ENCODE results near the gene DAB1. TPM values are rescaled to one million over a fixed set of nuclear protein-coding genes. Genes with fewer than 3 reads are reported as not detected.
A peak's percentile ranks its signal among the peaks of the same experiment; 100 is the strongest.

DAB1 gene
- total RNA-seq, 4 donors from 2014 or later = 0.48 to 1.2 TPM; not detected in 2

DNA sequence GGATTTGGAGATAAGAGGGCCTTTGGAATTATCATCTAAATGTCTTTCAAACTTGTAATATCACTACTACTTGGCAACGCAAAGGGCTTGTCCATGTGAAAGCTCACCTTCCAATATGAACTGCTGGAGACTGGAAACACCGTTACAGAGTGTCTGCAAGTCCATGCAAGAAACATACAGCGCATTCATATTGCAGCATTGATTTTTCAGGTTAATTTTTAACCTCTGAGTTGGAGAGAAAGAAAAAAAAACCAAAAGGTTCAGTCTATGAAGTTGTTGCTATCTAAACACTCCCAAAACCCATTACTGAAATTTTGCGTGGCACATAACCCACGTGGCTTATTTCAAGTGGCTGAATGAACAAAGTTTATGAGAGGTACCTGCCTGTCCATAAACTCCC lies 23.8 kb downstream of the DAB1 start:
- no peak for DNase-seq
- TF ChIP-seq CTCF (IDR thresholded peaks at IDR 0.05) (no peak), EP300 (IDR thresholded peaks at IDR 0.05; ENCODE audit: low read depth) (no peak), POLR2AphosphoS5 (IDR thresholded peaks at IDR 0.05) (no peak), POLR2A (IDR thresholded peaks at IDR 0.05) (no peak)

DNA sequence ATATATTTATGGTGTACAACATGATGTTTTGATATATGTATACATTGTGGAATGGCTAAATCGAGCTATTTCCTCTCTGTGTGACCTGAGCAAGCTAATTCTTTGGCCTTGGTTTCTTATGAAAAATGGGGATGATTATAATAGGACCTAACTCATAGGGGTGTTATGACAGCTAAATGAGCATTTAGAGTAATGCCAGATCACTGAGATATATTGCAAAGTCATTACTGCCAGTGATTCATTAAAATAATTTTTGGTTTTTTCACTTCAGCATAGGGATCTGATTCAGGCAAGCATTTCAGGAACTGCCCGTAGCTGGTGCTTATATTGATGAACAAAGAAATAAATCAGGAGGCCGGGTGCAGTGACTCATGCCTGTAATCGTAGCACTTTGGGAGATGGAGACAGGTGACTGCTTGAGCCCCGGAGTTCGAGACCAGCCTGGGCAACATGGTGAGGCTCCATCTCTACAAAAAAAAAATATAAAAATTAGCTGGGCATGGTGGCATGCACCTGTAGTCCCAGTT lies 30.7 kb downstream of the DAB1 start:
- 59 to 67% methylated on average over 2 to 6 of the region's 6 CpGs for WGBS, 2 donors (ENCODE audit: low coverage in 1 of 2)
- DNase-seq = no peak
- intact Hi-C loops (cut with DNase I; ENCODE audit: low total_unique reads) = no loop called here
- Histone ChIP-seq H3K9me3 (no peaks in the 10 kb centered on the region), H3K36me3 (no peaks in the 10 kb centered on the region), H3K27ac (no peak overlapping the region), H3K27me3 (peaks cover 13% of the 10 kb centered on the region), H3K4me1 (no peaks in the 10 kb centered on the region), H3K4me3 (no peak overlapping the region)
- in situ Hi-C loops (cut with MboI; ENCODE audit: low pct_ligation_motif_present in 1 of 4, low pct_unique_long_range_greater_than_20kb in 1 of 4, low sequenced_read_pairs in 3 of 4) = no loop called here
- TF ChIP-seq EP300 (IDR thresholded peaks at IDR 0.05; ENCODE audit: low read depth) (no peak), CTCF (IDR thresholded peaks at IDR 0.05) (no peak), POLR2AphosphoS5 (IDR thresholded peaks at IDR 0.05) (peak in 1 of 3 donors; percentile 73), POLR2A (IDR thresholded peaks at IDR 0.05) (no peak)

More for the DNA sequence above, 23.8 kb downstream of the DAB1 start:
- no peaks in the 10 kb centered on the region for H3K9me3 ChIP-seq
- in situ Hi-C loops (cut with MboI; ENCODE audit: low pct_ligation_motif_present in 1 of 4, low pct_unique_long_range_greater_than_20kb in 1 of 4, low sequenced_read_pairs in 3 of 4) (no loop called here), intact Hi-C loops (cut with DNase I; ENCODE audit: low total_unique reads) (no loop called here)
- H3K36me3 ChIP-seq = no peaks in the 10 kb centered on the region
- no peak overlapping the region for H3K4me3 ChIP-seq
- no peaks in the 10 kb centered on the region for H3K4me1 ChIP-seq
- H3K27ac ChIP-seq = no peak overlapping the region
- 63 to 67% methylated on average over 5 of the region's 5 CpGs for WGBS, 2 donors (ENCODE audit: low coverage in 1 of 2)
- peaks cover 6% of the 10 kb centered on the region for H3K27me3 ChIP-seq

DNA sequence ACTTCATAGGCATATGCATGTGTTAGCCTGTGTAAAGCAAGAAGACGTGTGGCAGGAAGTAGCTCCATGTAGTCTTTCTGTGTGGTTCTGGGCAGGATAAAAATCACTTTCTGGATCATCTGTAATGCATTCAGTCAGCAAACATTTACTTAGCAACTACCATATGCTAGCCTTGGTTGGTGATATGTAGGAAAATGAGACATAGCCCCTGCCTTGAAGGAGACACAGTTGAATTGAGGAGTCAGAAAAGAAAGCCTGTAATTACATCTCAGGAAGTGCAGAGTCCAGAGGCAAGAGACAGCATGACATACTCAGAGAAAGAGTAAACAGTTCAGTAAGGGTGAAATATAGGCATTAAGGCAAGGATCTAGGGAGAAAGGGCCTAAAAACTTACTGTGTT lies 38.5 kb downstream of the DAB1 start:
- WGBS, 2 donors (ENCODE audit: low coverage in 1 of 2) = 42 to 63% methylated on average over 1 of the region's 1 CpG
- in situ Hi-C loops (cut with MboI; ENCODE audit: low pct_ligation_motif_present in 1 of 4, low pct_unique_long_range_greater_than_20kb in 1 of 4, low sequenced_read_pairs in 3 of 4) (no loop called here), intact Hi-C loops (cut with DNase I; ENCODE audit: low total_unique reads) (no loop called here)
- Histone ChIP-seq H3K4me1 (no peaks in the 10 kb centered on the region), H3K27ac (no peak overlapping the region), H3K36me3 (no peaks in the 10 kb centered on the region), H3K9me3 (no peaks in the 10 kb centered on the region), H3K27me3 (no peaks in the 10 kb centered on the region), H3K4me3 (no peak overlapping the region)
- TF ChIP-seq EP300 (IDR thresholded peaks at IDR 0.05; ENCODE audit: low read depth) (no peak), POLR2AphosphoS5 (IDR thresholded peaks at IDR 0.05) (no peak), CTCF (IDR thresholded peaks at IDR 0.05) (no peak), POLR2A (IDR thresholded peaks at IDR 0.05) (no peak)
- DNase-seq = no peak

DNA sequence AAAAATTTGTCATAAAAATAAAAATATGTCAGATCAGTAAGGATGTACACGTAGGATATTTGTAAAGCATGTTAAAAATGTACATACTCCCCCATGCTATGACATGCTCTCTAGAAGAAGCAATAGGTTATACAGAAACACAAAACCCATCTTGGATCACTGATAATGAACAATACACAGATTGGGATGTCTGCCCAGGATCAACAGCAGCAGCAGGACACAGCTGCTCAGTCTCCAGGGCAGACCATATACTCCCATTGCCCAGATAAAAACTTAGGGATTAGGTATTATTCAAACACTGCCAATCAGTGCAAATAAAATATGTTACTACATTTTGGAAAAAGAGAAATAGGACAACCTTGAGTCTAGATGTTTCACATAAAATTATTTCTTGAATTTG lies 39.0 kb downstream of the DAB1 start:
- WGBS, 2 donors (ENCODE audit: low coverage in 1 of 2) = 53 to 75% methylated on average over 1 of the region's 1 CpG
- H3K4me1 ChIP-seq = no peaks in the 10 kb centered on the region
- no peak overlapping the region for H3K4me3 ChIP-seq
- intact Hi-C loops (cut with DNase I; ENCODE audit: low total_unique reads) = no loop called here
- H3K27ac ChIP-seq = no peak overlapping the region
- no peaks in the 10 kb centered on the region for H3K27me3 ChIP-seq
- no peaks in the 10 kb centered on the region for H3K9me3 ChIP-seq
- in situ Hi-C loops (cut with MboI; ENCODE audit: low pct_ligation_motif_present in 1 of 4, low pct_unique_long_range_greater_than_20kb in 1 of 4, low sequenced_read_pairs in 3 of 4) = no loop called here
- TF ChIP-seq POLR2A (IDR thresholded peaks at IDR 0.05) (no peak), POLR2AphosphoS5 (IDR thresholded peaks at IDR 0.05) (no peak), CTCF (IDR thresholded peaks at IDR 0.05) (no peak), EP300 (IDR thresholded peaks at IDR 0.05; ENCODE audit: low read depth) (no peak)
- no peaks in the 10 kb centered on the region for H3K36me3 ChIP-seq
- DNase-seq = no peak

All from transverse colon (tissue), 4 donors.